Stimulated activated CD4-positive, alpha-beta T cell treated with anti-CD3 and anti-CD28 coated beads, TNF-alpha, amount 100 ng/mL, for 48 hours (primary cell): ENCODE results near the gene SACM1L.
"Not testable (repeated sequence)": the region's sequence is repeated elsewhere in the genome, so short reads cannot be mapped to it uniquely, and the experiment has no call there.

Experiments
- DNase-seq, 3 donors: peaks; one replicate each; pipeline ENCODE4 v3.0.0-alpha.2; 2020; ENCODE audit warnings: low read depth in 3 of 3

SACM1L gene

GRCh38 chr3:45666757-45667431 lies 22.3 kb upstream of the SACM1L start:
- no peak for DNase-seq

DNA sequence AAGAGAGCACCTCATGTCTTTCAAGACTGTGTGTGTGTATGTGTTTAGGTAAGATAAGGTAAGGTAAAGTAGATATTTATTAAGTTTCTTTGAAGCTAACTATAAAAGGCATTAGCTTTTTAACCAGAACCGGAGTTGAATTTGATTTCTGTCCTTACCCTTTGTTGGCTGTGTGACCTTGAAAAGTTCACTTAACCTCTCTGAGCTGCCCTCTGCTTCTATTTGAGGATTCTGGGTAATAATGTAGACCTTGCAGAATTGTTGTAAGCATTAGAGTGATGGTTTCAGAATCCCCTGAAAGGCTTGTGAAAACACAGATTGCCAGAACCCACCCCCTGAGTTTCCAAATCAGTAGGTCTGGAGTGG lies 21.6 kb upstream of the SACM1L start:
- no peak for DNase-seq

DNA sequence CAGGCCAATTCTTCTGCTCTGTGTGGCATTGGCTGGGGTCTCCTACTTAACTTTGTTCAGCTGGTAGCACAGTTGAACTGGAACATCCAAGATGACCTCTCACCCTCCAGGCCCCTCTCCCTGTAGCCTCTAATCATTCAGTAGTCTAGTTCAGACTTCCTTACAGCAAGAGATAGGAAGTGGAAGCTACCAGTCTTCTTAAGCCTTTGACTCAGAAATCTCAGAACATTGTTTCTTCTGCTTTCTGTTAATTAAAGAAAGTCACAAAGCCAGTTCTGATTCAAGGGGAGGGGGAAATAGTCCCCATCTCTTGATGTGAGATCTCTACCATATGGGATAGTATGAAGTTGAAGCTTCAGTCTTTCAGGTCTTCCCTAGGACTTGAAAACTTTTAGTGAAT lies 18.8 kb upstream of the SACM1L start:
- DNase-seq, result no peak

- no peak for DNase-seq
These were observed 18.2 kb upstream of the SACM1L start for GRCh38 chr3:45670991-45671390.

- DNase-seq, result no peak
These were observed 15.9 kb upstream of the SACM1L start for GRCh38 chr3:45673273-45673672.

- DNase-seq, result no peak
These were observed 12.7 kb upstream of the SACM1L start for GRCh38 chr3:45676325-45677032.

- no peak for DNase-seq
These were observed 12.2 kb upstream of the SACM1L start for GRCh38 chr3:45677033-45677446.

DNA sequence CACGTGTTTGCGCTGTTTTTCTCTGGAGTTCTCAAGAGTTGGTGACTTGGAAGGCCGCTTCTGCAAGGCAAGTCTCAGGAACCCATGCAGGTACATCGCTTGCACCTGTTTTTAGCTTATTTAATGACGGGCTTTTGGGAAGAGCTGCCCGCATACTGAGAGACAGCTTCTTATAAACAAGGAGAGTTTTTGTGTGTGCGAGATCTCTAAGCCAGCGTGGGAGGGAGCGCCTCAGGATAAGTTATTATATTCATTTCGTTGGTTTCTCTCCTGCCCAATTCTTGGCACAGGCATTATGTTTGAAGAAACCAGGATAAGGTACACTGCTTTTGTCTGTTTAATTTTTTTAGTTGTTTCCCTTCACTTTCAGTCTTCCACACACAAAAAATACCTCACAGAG lies 11.4 kb upstream of the SACM1L start:
- no peak for DNase-seq

GRCh38 chr3:45679805-45680204 lies 9.4 kb upstream of the SACM1L start:
- no peak for DNase-seq

GRCh38 chr3:45681221-45681620 lies 8.0 kb upstream of the SACM1L start:
- DNase-seq, result no peak

- DNase-seq, result no peak
These were observed 7.3 kb upstream of the SACM1L start for GRCh38 chr3:45681846-45682245.

DNA sequence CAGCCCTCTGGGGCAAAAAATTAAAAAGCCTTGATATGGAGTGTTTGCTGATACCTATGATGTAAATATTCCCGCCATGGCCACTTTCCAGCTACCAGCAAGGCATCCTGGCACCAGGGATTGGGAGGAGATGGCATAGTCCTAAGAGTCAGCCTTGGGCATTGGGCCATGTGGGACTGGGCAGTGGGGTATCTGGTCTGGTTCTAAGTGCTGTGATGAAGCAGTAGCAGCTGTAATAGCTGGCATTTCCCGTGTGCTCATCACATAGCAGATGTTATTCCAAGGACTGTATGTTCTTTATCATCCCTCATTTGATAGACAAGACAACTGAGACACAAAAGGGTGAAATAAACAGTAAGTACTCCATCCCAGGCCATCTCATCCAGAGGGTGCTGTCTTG lies 6.9 kb upstream of the SACM1L start:
- DNase-seq, result no peak

- no peak for DNase-seq
These were observed 6.4 kb upstream of the SACM1L start for GRCh38 chr3:45682786-45683185.

- no peak for DNase-seq
These were observed 5.5 kb upstream of the SACM1L start for GRCh38 chr3:45683417-45684326.

DNA sequence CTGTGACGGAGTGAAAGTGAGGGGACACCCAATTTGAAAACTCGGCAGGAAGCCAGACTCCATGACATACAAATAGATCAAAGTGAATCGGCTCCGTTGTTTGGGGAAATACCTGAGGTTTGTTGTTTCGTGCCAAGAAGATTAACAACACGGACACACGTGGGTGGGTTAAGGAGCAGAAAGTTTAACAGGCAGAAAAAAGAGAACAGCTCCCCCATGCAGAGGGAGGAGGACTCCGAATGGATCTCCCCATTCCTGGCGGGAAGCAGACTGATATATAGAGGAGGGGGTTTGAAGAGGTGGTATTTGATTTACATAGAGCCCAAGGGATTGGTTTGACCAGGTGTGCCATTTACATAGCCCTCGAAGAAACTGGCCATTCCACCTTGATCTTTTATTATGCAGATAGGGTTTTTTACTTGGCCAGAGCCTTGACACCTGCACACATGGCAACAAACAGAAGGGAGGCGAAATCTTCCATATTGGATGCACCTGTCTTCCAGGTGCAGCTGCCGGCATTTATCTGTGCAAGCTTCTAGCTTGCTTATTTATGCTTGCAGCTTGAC lies 4.8 kb upstream of the SACM1L start:
- no peak for DNase-seq

DNA sequence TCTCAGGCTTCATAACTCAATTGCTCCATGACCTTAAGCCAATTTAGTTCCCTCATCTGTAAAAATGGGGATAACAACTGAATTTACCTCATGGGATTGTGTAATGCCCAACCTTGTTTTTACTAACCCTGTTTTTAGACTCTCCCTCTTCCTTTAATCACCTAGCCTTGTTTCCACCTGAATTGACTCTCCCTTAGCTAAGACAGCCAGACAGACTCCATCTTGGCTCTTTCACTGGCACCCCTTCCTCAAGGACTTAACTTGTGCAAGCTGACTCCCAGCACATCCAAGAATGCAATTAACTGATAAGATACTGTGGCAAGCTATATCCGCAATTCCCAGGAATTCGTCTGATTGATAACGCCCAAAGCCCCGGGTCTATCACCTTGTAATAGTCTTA lies 3.5 kb upstream of the SACM1L start:
- DNase-seq, result not testable (repeated sequence)

DNA sequence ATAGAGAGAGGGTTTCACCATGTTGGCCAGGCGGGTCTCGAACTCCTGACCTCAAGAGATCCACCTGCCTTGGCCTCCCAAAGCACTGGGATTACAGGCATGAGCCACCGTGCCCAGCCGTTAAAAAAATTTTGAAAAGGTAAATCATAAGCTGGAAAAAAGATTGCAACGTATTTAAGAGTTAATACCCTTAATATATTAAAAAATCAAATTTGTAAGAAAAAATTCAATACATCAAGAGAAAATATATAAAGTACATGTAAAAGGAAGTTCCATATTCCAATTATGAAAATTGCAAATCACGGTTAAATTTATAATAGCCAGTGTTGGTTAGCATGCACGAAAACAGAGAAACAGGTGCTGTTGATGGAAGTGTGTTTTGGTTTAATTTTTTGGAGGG lies 2.3 kb upstream of the SACM1L start:
- no peak for DNase-seq

GRCh38 chr3:45687828-45688193 lies 1.4 kb upstream of the SACM1L start:
- no peak for DNase-seq

GRCh38 chr3:45688194-45688881 lies 858 bp upstream of the SACM1L start:
- no peak for DNase-seq

- DNase-seq, result no peak
These were observed 570 bp downstream of the SACM1L start for GRCh38 chr3:45689787-45690145.

GRCh38 chr3:45690336-45691035 lies 1.3 kb downstream of the SACM1L start:
- DNase-seq, result no peak
